Right lobe of liver (tissue), 4 donors: ENCODE measurements around the gene HCAR2.

Experiments used
- POLR2A ChIP-seq: fragments of 450-650 bp; IDR thresholded peaks from one replicate; pipeline ENCODE4 v1.6.1; 2017; ENCODE audit warnings: antibody characterized with exemption, mild to moderate bottlenecking
- TF ChIP-seq, protein P1 (sequence below), 4 donors: fragments of 200-600 bp in 3 of 4; fragments of 450-650 bp in 1 of 4; IDR thresholded peaks; one replicate each; pipeline versions ENCODE4 v1.5.1 to v1.8.0; 2016 to 2022; ENCODE audit warnings: antibody characterized with exemption in 4 of 4, mild to moderate bottlenecking in 2 of 4
- donor health status: DM: no; HTN: no; CAD: no.
- donor health status: DM: no; HTN: no; CAD: no.
- donor health status: DM: no; HTN: yes; CAD: no.

DNA sequence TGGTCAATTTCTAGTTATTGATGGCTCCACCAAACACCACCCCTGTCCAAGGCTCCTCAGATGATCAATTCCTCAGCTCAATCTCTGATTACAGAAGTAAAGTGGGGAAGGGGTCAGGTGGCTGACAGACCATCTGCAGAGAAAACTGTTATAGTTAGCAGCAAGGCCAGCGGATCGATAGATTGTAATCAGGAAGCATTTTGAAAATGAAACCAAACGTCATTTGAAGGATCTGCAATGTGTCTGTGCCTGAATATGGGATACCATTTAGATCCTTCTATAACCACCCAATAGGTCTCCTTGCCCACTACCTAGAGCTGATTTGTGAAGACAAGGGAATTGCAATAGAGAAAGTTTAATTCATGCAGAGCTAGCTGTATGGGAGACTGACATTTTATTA, 11.6 kb downstream of the HCAR2 start:
- TF ChIP-seq, protein P1, sequence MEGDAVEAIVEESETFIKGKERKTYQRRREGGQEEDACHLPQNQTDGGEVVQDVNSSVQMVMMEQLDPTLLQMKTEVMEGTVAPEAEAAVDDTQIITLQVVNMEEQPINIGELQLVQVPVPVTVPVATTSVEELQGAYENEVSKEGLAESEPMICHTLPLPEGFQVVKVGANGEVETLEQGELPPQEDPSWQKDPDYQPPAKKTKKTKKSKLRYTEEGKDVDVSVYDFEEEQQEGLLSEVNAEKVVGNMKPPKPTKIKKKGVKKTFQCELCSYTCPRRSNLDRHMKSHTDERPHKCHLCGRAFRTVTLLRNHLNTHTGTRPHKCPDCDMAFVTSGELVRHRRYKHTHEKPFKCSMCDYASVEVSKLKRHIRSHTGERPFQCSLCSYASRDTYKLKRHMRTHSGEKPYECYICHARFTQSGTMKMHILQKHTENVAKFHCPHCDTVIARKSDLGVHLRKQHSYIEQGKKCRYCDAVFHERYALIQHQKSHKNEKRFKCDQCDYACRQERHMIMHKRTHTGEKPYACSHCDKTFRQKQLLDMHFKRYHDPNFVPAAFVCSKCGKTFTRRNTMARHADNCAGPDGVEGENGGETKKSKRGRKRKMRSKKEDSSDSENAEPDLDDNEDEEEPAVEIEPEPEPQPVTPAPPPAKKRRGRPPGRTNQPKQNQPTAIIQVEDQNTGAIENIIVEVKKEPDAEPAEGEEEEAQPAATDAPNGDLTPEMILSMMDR (IDR thresholded peaks at IDR 0.05): no peak
- no peak for TF ChIP-seq POLR2A
